ENCODE data around the gene RBM47.

- TF ChIP-seq ZNF24 (IDR thresholded peaks at IDR 0.05): no peak
- TF ChIP-seq FOXK2 (IDR thresholded peaks at IDR 0.05): no peak
- no peak for TF ChIP-seq ATF3 (IDR thresholded peaks at IDR 0.05; ENCODE audit: borderline replicate concordance, extremely low read depth, low read depth, low read length)
- TF ChIP-seq CTCF (IDR thresholded peaks at IDR 0.05 in 2 of 3, conservative IDR thresholded peaks at IDR 0.05 in 1 of 3; ENCODE audit: control insufficient read depth in 2 of 3, extremely low read depth in 1 of 3, insufficient read depth in 1 of 3, low read depth in 3 of 3, low read length in 3 of 3): no peak
- no peak for TF ChIP-seq SRF (IDR thresholded peaks at IDR 0.05; ENCODE audit: low read depth in 2 of 2, low read length in 2 of 2)
- no peak for TF ChIP-seq EGR1 (IDR thresholded peaks at IDR 0.05; ENCODE audit: borderline replicate concordance in 1 of 2, low read depth in 2 of 2, low read length in 2 of 2)
Observed at GRCh38 chr4:40412866-40413795, 216.5 kb downstream of the RBM47 start.

All from GM12878 (cell line).